Measurements from ENCODE around the gene HGF. TPM values are rescaled to one million over a fixed set of nuclear protein-coding genes. Genes with fewer than 3 reads are reported as not detected.
"Not testable (repeated sequence)": the region's sequence is repeated elsewhere in the genome, so short reads cannot be mapped to it uniquely, and the experiment has no call there.

Gene HGF
- total and polyA plus RNA-seq, 4 experiments from 2014 or later: not detected

DNA sequence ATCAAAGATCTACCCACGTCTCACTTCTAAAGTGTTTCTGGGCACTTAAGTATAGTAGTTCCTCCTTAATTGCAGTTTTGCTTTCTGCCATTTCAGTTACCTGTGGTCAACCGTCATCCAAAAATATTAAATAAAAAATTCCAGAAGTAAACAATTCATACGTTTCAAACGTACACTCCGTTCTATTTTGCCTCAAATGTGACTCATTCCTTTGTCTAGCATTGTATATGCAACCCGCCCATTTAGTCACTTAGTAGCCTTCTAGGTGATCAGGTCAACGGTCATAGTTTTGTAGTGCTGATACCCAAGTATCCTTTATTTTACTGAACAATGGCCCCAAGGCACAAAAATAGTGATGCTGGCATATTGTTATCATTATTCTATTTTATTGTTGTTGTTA is 33.8 kb downstream of the HGF start:
- H3K36me3 ChIP-seq (ENCODE audit: insufficient read depth, low read length): no peaks in the 10 kb centered on the region
- H3K27ac ChIP-seq (ENCODE audit: low read depth, low read length): no peak overlapping the region
- Mint-ChIP-seq H3K4me1 (no peaks in the 10 kb centered on the region), H3K27me3 (no peaks in the 10 kb centered on the region), H3K27ac (no peak overlapping the region), H3K9me3 (peaks cover 0 to 19% (median 9%) of the 10 kb centered on the region in 8 donors), H3K4me3 (no peak overlapping the region), H3K36me3 (no peaks in the 10 kb centered on the region)
- H3K4me3 ChIP-seq (ENCODE audit: low read length in 2 of 2): no peak overlapping the region
- ChIA-PET CTCF (ENCODE audit: partially characterized antibody) (no interaction called here), POLR2A (ENCODE audit: partially characterized antibody) (no interaction called here)
- no peaks in the 10 kb centered on the region for H3K4me1 ChIP-seq (ENCODE audit: insufficient read depth, low read length)
- DNase-seq: no peak
- no peaks in the 10 kb centered on the region for H3K27me3 ChIP-seq (ENCODE audit: insufficient read depth, low read length)
- H3K9me3 ChIP-seq (ENCODE audit: control insufficient read depth in 1 of 2, low read length in 2 of 2): peaks cover 0 to 3% of the 10 kb centered on the region in 2 donors
- intact Hi-C loops (cut with micrococcal nuclease): no loop called here

DNA sequence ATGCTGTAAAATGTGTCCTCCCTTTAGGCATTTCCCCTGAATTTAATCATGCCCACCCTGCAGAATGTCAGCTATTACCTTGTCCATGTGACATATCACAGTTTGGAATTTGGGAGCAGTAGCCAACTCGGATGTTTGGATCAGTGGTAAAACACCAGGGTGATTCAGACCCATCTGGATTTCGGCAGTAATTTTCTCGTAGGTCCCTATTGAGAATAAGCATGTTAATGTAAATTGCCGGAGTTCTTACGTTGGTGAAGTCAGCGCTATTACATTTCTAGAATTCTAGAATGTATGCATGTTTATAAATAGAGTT is 44.1 kb downstream of the HGF start:
- H3K9me3 ChIP-seq (ENCODE audit: control insufficient read depth in 1 of 2, low read length in 2 of 2): no peaks in the 10 kb centered on the region

DNA sequence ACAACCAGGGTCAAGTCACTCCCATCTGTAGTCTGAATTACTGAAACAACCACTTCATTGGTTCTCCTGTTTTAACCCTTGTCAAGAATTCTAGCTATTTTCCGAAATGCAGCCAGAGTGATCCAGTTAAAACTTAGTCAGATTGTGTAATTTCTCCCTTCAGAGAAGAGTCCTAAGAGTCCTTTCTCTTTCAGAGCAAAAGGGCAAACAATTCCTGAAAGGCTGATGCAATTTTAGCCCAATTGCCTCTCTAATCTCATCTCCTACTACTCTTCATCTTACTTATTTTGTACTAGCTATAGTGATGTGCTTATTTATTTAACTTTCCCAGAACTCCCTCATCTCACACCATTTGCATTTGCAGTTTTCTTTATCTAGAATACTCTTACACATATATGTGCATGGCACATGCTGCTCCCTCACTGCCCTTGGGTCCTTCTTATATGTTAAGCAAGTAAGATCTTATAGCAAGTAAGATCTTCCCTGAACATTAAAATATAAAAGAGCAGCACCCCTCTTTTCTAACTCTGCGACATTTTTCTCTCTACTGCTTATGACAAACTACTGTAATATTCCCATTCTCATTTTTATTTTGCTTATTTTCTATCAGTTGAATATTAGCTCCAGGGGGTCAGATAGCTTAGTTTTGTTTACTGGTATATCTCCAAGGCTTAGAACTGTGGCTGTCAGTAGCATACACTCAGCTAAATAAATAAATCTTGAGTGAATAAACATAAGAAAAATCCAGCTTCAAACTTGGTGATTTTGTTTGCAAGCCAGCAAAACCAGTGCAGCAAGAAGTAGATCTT is 44.6 kb downstream of the HGF start:
- no peak overlapping the region for H3K27ac ChIP-seq (ENCODE audit: low read depth, low read length)
- no peaks in the 10 kb centered on the region for H3K36me3 Mint-ChIP-seq
- peaks cover 0 to 12% (median 2%) of the 10 kb centered on the region in 8 donors for H3K9me3 Mint-ChIP-seq
- H3K4me3 ChIP-seq (ENCODE audit: low read length in 2 of 2): no peak overlapping the region
- CTCF ChIA-PET (ENCODE audit: partially characterized antibody): no interaction called here
- H3K4me3 Mint-ChIP-seq: no peak overlapping the region
- H3K9me3 ChIP-seq (ENCODE audit: control insufficient read depth in 1 of 2, low read length in 2 of 2): no peaks in the 10 kb centered on the region
- H3K36me3 ChIP-seq (ENCODE audit: insufficient read depth, low read length): no peaks in the 10 kb centered on the region
- H3K4me1 Mint-ChIP-seq: no peaks in the 10 kb centered on the region
- POLR2A ChIA-PET (ENCODE audit: partially characterized antibody): no interaction called here
- H3K4me1 ChIP-seq (ENCODE audit: insufficient read depth, low read length): no peaks in the 10 kb centered on the region
- no peak overlapping the region for H3K27ac Mint-ChIP-seq
- H3K27me3 ChIP-seq (ENCODE audit: insufficient read depth, low read length): no peaks in the 10 kb centered on the region
- DNase-seq: no peak
- intact Hi-C loops (cut with micrococcal nuclease): no loop called here
- H3K27me3 Mint-ChIP-seq: no peaks in the 10 kb centered on the region

More for the DNA sequence above, 44.1 kb downstream of the HGF start:
- POLR2A ChIA-PET (ENCODE audit: partially characterized antibody): no interaction called here
- no peaks in the 10 kb centered on the region for H3K4me1 ChIP-seq (ENCODE audit: insufficient read depth, low read length)
- Mint-ChIP-seq H3K4me1 (no peaks in the 10 kb centered on the region), H3K36me3 (no peaks in the 10 kb centered on the region), H3K27ac (no peak overlapping the region), H3K9me3 (peaks cover 0 to 10% (median 2%) of the 10 kb centered on the region in 8 donors), H3K27me3 (no peaks in the 10 kb centered on the region), H3K4me3 (no peak overlapping the region)
- no peak for DNase-seq
- H3K27me3 ChIP-seq (ENCODE audit: insufficient read depth, low read length): no peaks in the 10 kb centered on the region
- H3K36me3 ChIP-seq (ENCODE audit: insufficient read depth, low read length): no peaks in the 10 kb centered on the region
- CTCF ChIA-PET (ENCODE audit: partially characterized antibody): interaction anchor here (0.6 kb wide), 1 partner anchor 71 kb away, joined by 3 read pairs; no protein-coding TSS in a partner anchor
- no peak overlapping the region for H3K4me3 ChIP-seq (ENCODE audit: low read length in 2 of 2)
- H3K27ac ChIP-seq (ENCODE audit: low read depth, low read length): no peak overlapping the region
- intact Hi-C loops (cut with micrococcal nuclease): no loop called here

DNA sequence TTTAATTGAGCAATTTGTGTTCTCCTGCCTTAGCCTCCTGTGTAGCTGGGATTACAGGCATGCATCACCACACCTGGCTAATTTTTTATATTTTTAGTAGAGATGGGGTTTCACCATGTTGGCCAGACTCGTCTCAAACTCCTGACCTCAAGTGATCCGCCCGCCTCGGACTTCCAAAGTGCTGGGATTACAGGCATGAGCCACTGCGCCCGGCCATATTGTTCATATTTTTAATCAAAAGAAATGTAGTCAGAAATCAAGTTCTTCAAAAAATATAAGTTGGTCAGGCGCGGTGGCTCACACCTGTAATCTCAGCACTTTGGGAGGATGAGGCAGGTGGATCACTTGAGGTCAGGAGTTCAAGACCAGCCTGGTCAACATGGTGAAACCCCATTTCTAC is 47.6 kb downstream of the HGF start:
- H3K27ac Mint-ChIP-seq; POLR2A ChIA-PET (ENCODE audit: partially characterized antibody); H3K27me3 Mint-ChIP-seq; H3K36me3 ChIP-seq (ENCODE audit: insufficient read depth, low read length); H3K27me3 ChIP-seq (ENCODE audit: insufficient read depth, low read length); H3K4me3 ChIP-seq (ENCODE audit: low read length in 2 of 2); intact Hi-C loops (cut with micrococcal nuclease); H3K9me3 Mint-ChIP-seq; H3K9me3 ChIP-seq (ENCODE audit: control insufficient read depth in 1 of 2, low read length in 2 of 2); CTCF ChIA-PET (ENCODE audit: partially characterized antibody); H3K27ac ChIP-seq (ENCODE audit: low read depth, low read length); DNase-seq; H3K4me1 Mint-ChIP-seq; H3K36me3 Mint-ChIP-seq; H3K4me1 ChIP-seq (ENCODE audit: insufficient read depth, low read length); H3K4me3 Mint-ChIP-seq: not testable (repeated sequence)

DNA sequence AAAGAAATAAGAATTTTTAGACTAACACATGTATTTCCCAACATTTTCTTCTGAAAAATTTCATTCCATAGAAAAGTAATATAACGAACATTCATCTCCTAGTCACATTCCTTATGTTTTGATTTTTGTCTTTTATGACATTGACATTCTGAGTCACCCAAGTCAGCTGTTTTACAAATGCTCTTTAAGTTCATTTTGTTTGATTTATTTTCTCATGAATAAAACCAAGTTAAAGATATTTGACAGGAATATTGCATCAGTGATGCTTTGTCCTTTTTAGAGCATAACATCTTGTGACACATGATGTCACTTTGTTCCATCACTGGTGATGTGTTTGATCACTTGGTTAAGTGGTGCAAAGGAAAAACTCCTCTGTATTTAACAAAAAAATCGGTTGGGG is 48.4 kb downstream of the HGF start:
- peaks cover 0 to 8% (median 4%) of the 10 kb centered on the region in 8 donors for H3K9me3 Mint-ChIP-seq
- Histone ChIP-seq H3K4me1 (ENCODE audit: insufficient read depth, low read length) (no peaks in the 10 kb centered on the region), H3K4me3 (ENCODE audit: low read length in 2 of 2) (no peak overlapping the region), H3K27me3 (ENCODE audit: insufficient read depth, low read length) (no peaks in the 10 kb centered on the region), H3K36me3 (ENCODE audit: insufficient read depth, low read length) (no peaks in the 10 kb centered on the region), H3K9me3 (ENCODE audit: control insufficient read depth in 1 of 2, low read length in 2 of 2) (no peaks in the 10 kb centered on the region), H3K27ac (ENCODE audit: low read depth, low read length) (no peak overlapping the region)
- no peaks in the 10 kb centered on the region for H3K36me3 Mint-ChIP-seq
- H3K27me3 Mint-ChIP-seq: no peaks in the 10 kb centered on the region
- no peaks in the 10 kb centered on the region for H3K4me1 Mint-ChIP-seq
- DNase-seq: no peak
- CTCF ChIA-PET (ENCODE audit: partially characterized antibody): no interaction called here
- intact Hi-C loops (cut with micrococcal nuclease): no loop called here
- H3K4me3 Mint-ChIP-seq: no peak overlapping the region
- POLR2A ChIA-PET (ENCODE audit: partially characterized antibody): no interaction called here
- H3K27ac Mint-ChIP-seq: no peak overlapping the region

DNA sequence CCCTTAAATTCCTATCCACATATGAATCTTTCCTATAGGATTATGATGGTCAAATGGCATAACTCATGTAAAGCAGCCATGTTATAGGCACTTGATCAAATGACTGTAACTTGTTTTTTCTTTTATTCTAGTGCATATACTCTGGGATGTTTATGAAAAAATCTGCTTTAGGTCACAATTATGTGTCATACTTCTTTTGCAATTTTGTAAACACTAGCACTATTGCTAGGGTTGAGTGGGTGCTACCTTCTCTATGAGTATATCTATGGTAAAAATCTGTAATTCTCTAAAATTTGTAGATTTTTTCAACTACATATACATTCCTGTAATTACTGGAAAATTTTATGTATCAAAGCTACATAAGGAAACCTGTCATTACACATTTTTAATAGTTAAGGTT is 50.0 kb downstream of the HGF start:
- peaks cover 0 to 8% (median 5%) of the 10 kb centered on the region in 8 donors for H3K9me3 Mint-ChIP-seq
- no peak for DNase-seq
- no peaks in the 10 kb centered on the region for H3K27me3 ChIP-seq (ENCODE audit: insufficient read depth, low read length)
- H3K4me3 ChIP-seq (ENCODE audit: low read length in 2 of 2): no peak overlapping the region
- no peak overlapping the region for H3K27ac Mint-ChIP-seq
- no peaks in the 10 kb centered on the region for H3K36me3 Mint-ChIP-seq
- ChIA-PET POLR2A (ENCODE audit: partially characterized antibody) (no interaction called here), CTCF (ENCODE audit: partially characterized antibody) (no interaction called here)
- H3K4me1 Mint-ChIP-seq: no peaks in the 10 kb centered on the region
- intact Hi-C loops (cut with micrococcal nuclease): no loop called here
- H3K27me3 Mint-ChIP-seq: no peaks in the 10 kb centered on the region
- H3K27ac ChIP-seq (ENCODE audit: low read depth, low read length): no peak overlapping the region
- no peaks in the 10 kb centered on the region for H3K9me3 ChIP-seq (ENCODE audit: control insufficient read depth in 1 of 2, low read length in 2 of 2)
- no peak overlapping the region for H3K4me3 Mint-ChIP-seq
- H3K4me1 ChIP-seq (ENCODE audit: insufficient read depth, low read length): no peaks in the 10 kb centered on the region
- H3K36me3 ChIP-seq (ENCODE audit: insufficient read depth, low read length): no peaks in the 10 kb centered on the region

DNA sequence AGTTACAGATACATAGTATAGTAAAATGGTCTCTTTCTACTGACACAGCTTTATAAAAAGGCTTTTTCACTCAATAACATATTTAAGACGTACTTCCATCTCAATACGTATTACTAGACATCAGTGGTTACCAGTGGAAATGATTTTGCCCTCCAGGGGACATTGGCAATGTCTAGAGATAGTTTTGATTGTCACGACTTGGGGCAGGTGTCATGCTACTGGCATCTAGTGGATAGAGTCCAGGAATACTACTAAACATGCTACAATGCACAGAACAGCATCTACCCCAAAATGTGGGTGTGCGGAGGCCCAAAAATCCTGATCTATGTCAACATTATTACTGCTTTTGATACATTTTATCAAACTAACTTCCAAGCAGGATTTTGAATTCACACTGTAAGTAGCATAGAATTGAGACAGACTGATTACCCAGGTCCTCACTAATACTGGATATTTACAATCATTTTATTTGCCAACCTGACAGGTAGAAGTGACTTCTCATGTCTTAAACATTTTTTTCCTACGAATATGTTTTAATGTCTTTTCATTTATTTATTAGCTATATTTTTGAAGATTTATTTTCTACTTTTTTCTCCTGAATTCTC is 53.8 kb downstream of the HGF start:
- H3K36me3 ChIP-seq (ENCODE audit: insufficient read depth, low read length): no peaks in the 10 kb centered on the region
- CTCF ChIA-PET (ENCODE audit: partially characterized antibody): no interaction called here

More for the DNA sequence above, 53.8 kb downstream of the HGF start:
- Histone ChIP-seq H3K27ac (ENCODE audit: low read depth, low read length) (no peak overlapping the region), H3K4me1 (ENCODE audit: insufficient read depth, low read length) (no peaks in the 10 kb centered on the region), H3K27me3 (ENCODE audit: insufficient read depth, low read length) (no peaks in the 10 kb centered on the region), H3K9me3 (ENCODE audit: control insufficient read depth in 1 of 2, low read length in 2 of 2) (no peaks in the 10 kb centered on the region), H3K4me3 (ENCODE audit: low read length in 2 of 2) (no peak overlapping the region)
- POLR2A ChIA-PET (ENCODE audit: partially characterized antibody): no interaction called here
- no peak overlapping the region for H3K4me3 Mint-ChIP-seq
- no peaks in the 10 kb centered on the region for H3K36me3 Mint-ChIP-seq
- intact Hi-C loops (cut with micrococcal nuclease): no loop called here
- no peak for DNase-seq
- no peaks in the 10 kb centered on the region for H3K27me3 Mint-ChIP-seq
- H3K4me1 Mint-ChIP-seq: no peaks in the 10 kb centered on the region
- no peak overlapping the region for H3K27ac Mint-ChIP-seq
- peaks cover 0 to 14% (median 6%) of the 10 kb centered on the region in 8 donors for H3K9me3 Mint-ChIP-seq
